HCT116 (cell line): ENCODE results near the gene RNF11. TPM values are rescaled to one million over a fixed set of nuclear protein-coding genes. Genes with fewer than 3 reads are reported as not detected.

Experiments
- ATAC-seq: fragments of 200-7000 bp; cut with Tn5 transposase; 2 replicates; pipeline ENCODE4 v1.9.1; 2020; ENCODE audit warnings: mild to moderate bottlenecking, moderate library complexity
- BruUV-seq: library from RNA; stranded (reverse); fragments of 400-500 nt; replicated peaks from 2 replicates; lab custom pipeline; 2021; lab: Mats Ljungman, UMichigan
- CTCF ChIA-PET: fragments of 300-600 bp; sonication (Branson Sonifier 250); formaldehyde crosslinking; loops from one replicate; lab custom pipeline; 2021; ENCODE audit warnings: antibody characterized with exemption; lab: Charles Lee
- POLR2A ChIA-PET: fragments of 300-600, 350-600 bp; sonication (Branson Sonifier 250); formaldehyde crosslinking; loops from one replicate; lab custom pipeline; 2021; ENCODE audit warnings: antibody characterized with exemption; lab: Charles Lee
- RAD21 ChIA-PET, 2 experiments: fragments of 300-600 bp; sonication (Branson Sonifier 250); formaldehyde crosslinking; loops; one replicate each; lab custom pipeline; 2023; ENCODE audit warnings: low total read pairs in 2 of 2; ENCODE audit not compliant: uncharacterized antibody in 2 of 2, unreplicated experiment in 2 of 2, low non-redundant PET in 1 of 2; lab: Charles Lee
- DNase-seq: peaks from one replicate; pipeline ENCODE4 v3.0.0-alpha.2; 2010; ENCODE audit warnings: low read depth, low spot score
- H2AFZ ChIP-seq: fragments of 200-600 bp; shearing (Covaris generic), sonication (generic); 2 replicates; pipeline ENCODE4 v1.6.1; 2017; ENCODE audit warnings: low read depth, mixed run types, mixed read lengths, antibody characterized with exemption, low read length; ENCODE audit not compliant: poor library complexity, severe bottlenecking
- H3K27ac ChIP-seq: 2 replicates; pipeline ENCODE4 v1.5.1; 2012; ENCODE audit warnings: low read depth, low read length
- H3K27me3 ChIP-seq: fragments of 200-600 bp; sonication (generic); 2 replicates; pipeline ENCODE4 v1.6.1; 2016; ENCODE audit warnings: mixed run types, low read length, mixed read lengths; ENCODE audit not compliant: insufficient read depth
- H3K36me3 ChIP-seq, 2 experiments: fragments of 200-500 bp in 1 of 2; fragments of 200-600 bp in 1 of 2; sonication (Bioruptor generic) in 1 of 2; sonication (generic) in 1 of 2; 2 replicates each; pipeline versions ENCODE4 v1.5.1 to v1.6.1; 2014 to 2016; ENCODE audit warnings: low read length in 2 of 2, inconsistent platforms in 1 of 2, mixed read lengths in 1 of 2, mixed run types in 1 of 2; ENCODE audit not compliant: insufficient read depth in 2 of 2, control insufficient read depth in 1 of 2
- H3K4me1 ChIP-seq, 2 experiments: fragments of 200-600 bp in 1 of 2; sonication (generic) in 1 of 2; 2 replicates each; pipeline versions ENCODE4 v1.5.1 to v1.6.1; 2012 to 2017; ENCODE audit warnings: low read length in 2 of 2, inconsistent platforms in 1 of 2, mild to moderate bottlenecking in 1 of 2, mixed read lengths in 1 of 2, mixed run types in 1 of 2, moderate library complexity in 1 of 2; ENCODE audit not compliant: insufficient read depth in 2 of 2, control insufficient read depth in 1 of 2
- H3K4me2 ChIP-seq: fragments of 200-600 bp; sonication (generic); 2 replicates; pipeline ENCODE4 v1.6.1; 2017; ENCODE audit warnings: mixed run types, low read length, mixed read lengths
- H3K4me3 ChIP-seq, 2 experiments: fragments of 200-600 bp in 1 of 2; sonication (generic) in 1 of 2; replicated peaks in 1 of 2; 2 replicates each; pipeline ENCODE4 v1.5.1; 2011 to 2016; ENCODE audit warnings: low read length in 2 of 2, control low read depth in 1 of 2, low read depth in 1 of 2, mild to moderate bottlenecking in 1 of 2, mixed read lengths in 1 of 2, mixed run types in 1 of 2
- H3K79me2 ChIP-seq: fragments of 200-600 bp; sonication (generic); 2 replicates; pipeline ENCODE4 v1.6.1; 2017; ENCODE audit warnings: mild to moderate bottlenecking, mixed run types, low read length, moderate library complexity, mixed read lengths; ENCODE audit not compliant: insufficient read depth
- H3K9ac ChIP-seq: fragments of 200-600 bp; sonication (generic); 2 replicates; pipeline ENCODE4 v1.6.1; 2016; ENCODE audit warnings: low read length, mixed read lengths
- H3K9me2 ChIP-seq: fragments of 200-600 bp; sonication (generic), shearing (Covaris generic); 2 replicates; pipeline ENCODE4 v1.6.1; 2017; ENCODE audit warnings: mixed run types, mild to moderate bottlenecking, moderate library complexity; ENCODE audit not compliant: insufficient read depth
- H3K9me3 ChIP-seq, 2 experiments: fragments of 200-500 bp in 1 of 2; fragments of 200-600 bp in 1 of 2; sonication (Bioruptor generic) in 1 of 2; sonication (generic) in 1 of 2; 2 replicates each; pipeline ENCODE4 v1.6.1; 2014 to 2017; ENCODE audit warnings: low read length in 2 of 2, mixed read lengths in 2 of 2, inconsistent platforms in 1 of 2, low read depth in 1 of 2, mild to moderate bottlenecking in 1 of 2, mixed run types in 1 of 2, moderate library complexity in 1 of 2; ENCODE audit not compliant: control insufficient read depth in 1 of 2, insufficient read depth in 1 of 2
- H4K20me1 ChIP-seq: fragments of 200-600 bp; sonication (generic), shearing (Covaris generic); 2 replicates; pipeline ENCODE4 v1.6.1; 2017; ENCODE audit warnings: mixed run types, mild to moderate bottlenecking, moderate library complexity; ENCODE audit not compliant: insufficient read depth
- CBX3 ChIP-seq: IDR thresholded peaks from 2 replicates; pipeline ENCODE4 v1.6.1; 2012; ENCODE audit warnings: low read depth
- EZH2 ChIP-seq: fragments of 200-600 bp; sonication (generic); IDR thresholded peaks from 2 replicates; pipeline ENCODE4 v1.6.1; 2017; ENCODE audit warnings: antibody characterized with exemption, mixed run types
- JUND ChIP-seq: IDR thresholded peaks from 2 replicates; pipeline ENCODE4 v1.6.1; 2012
- MAX ChIP-seq: IDR thresholded peaks from 2 replicates; pipeline ENCODE4 v1.6.1; 2012
- RAD21 ChIP-seq: IDR thresholded peaks from 2 replicates; pipeline ENCODE4 v1.6.1; 2012; ENCODE audit warnings: low read depth, mild to moderate bottlenecking
- SRF ChIP-seq: IDR thresholded peaks from 2 replicates; pipeline ENCODE4 v1.6.1; 2012; ENCODE audit warnings: low read depth
- TCF7L2 ChIP-seq: IDR thresholded peaks from 2 replicates; pipeline ENCODE4 v1.7.0; 2011; ENCODE audit warnings: borderline replicate concordance, inconsistent platforms; ENCODE audit not compliant: insufficient read depth, insufficient read length; ENCODE audit errors: extremely low read depth
- ZNF274 ChIP-seq: fragments of 200-500 bp; sonication (Bioruptor generic); IDR thresholded peaks from 2 replicates; pipeline ENCODE4 v1.6.1; 2014; ENCODE audit warnings: mild to moderate bottlenecking, low read depth, low read length, inconsistent platforms
- intact Hi-C: fragments of 100-400 bp; cut with micrococcal nuclease; formaldehyde crosslinking; loops from 2 replicates; pipeline ENCODE4 v1.10.0; 2022
- total RNA-seq: library from RNA; stranded (reverse); gene quantifications from one replicate; pipeline ENCODE4 v1.2.1, GENCODE V29; 2021; ENCODE audit not compliant: unreplicated experiment

RNF11 gene
- total RNA-seq, 1 experiment from 2014 or later = 60.9 TPM

DNA sequence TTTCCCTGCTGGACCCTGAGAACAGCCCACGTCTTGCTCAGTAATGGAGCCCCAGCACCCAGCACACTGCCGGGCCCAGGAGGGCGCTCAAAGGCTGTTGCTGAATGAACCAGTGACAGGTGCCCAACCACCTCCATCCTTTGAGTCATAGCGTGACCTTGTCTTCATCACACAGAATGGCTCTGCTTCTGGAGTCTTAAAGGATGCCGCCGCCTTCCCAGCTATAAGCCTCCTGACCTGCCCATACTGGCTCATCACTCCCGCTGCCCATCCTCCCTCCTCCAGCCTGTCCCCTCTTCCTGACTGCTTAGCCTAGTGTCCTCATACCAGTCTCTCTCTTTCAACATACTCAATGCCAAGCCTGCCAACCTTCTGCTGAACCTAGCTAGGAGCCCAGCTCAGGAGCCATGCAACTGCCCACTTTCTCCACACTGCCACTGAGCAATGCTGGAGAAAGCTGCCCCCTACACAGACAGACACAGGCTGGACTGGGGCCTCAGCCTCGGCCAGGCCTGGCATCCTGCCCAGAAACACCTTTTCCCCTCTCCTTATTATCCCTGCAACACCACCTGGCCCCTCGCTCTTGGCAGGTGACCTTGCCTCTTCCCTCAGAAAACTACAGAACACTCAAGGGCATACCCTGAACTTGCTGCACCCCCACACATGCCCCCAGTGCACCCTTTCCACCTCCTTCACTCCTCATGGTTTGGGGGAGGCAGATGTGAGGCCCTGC, 80.2 kb downstream of the RNF11 start:
- Histone ChIP-seq H3K27ac (no peak overlapping the region), H3K4me1 (peaks cover 14 to 24% of the 10 kb centered on the region in 2 experiments), H3K9ac (no peak overlapping the region), H3K9me2 (no peaks in the 10 kb centered on the region), H3K79me2 (no peaks in the 10 kb centered on the region), H3K4me2 (no peak overlapping the region), H3K4me3 (no peak overlapping the region), H3K27me3 (no peaks in the 10 kb centered on the region), H4K20me1 (no peaks in the 10 kb centered on the region), H3K9me3 (no peaks in the 10 kb centered on the region), H2AFZ (no peak overlapping the region), H3K36me3 (no peaks in the 10 kb centered on the region)
- ChIA-PET RAD21 (no interaction called here), CTCF (interaction anchor here (1.0 kb wide), 1 partner anchor 219 kb away, joined by 3 read pairs; no protein-coding TSS in a partner anchor), POLR2A (no interaction called here)
- intact Hi-C loops = no loop called here
- ATAC-seq (no peak), DNase-seq (no peak)
- BruUV-seq = no TSS peak
- TF ChIP-seq TCF7L2 (peak; percentile 91), RAD21 (peak; percentile 41; the same call in 1 of the 2 replicates), MAX (no peak)

GRCh38 chr1:51316846-51317120, 80.7 kb downstream of the RNF11 start:
- DNase-seq = no peak
- Histone ChIP-seq H3K9ac (no peak overlapping the region), H3K4me3 (no peak overlapping the region), H3K27ac (no peak overlapping the region), H3K27me3 (no peaks in the 10 kb centered on the region), H3K4me2 (no peak overlapping the region), H3K9me3 (no peaks in the 10 kb centered on the region), H3K4me1 (peaks cover 14 to 24% of the 10 kb centered on the region in 2 experiments), H2AFZ (no peak overlapping the region), H4K20me1 (no peaks in the 10 kb centered on the region), H3K36me3 (no peaks in the 10 kb centered on the region), H3K79me2 (no peaks in the 10 kb centered on the region), H3K9me2 (no peaks in the 10 kb centered on the region)
- RAD21 ChIA-PET = no interaction called here
- POLR2A ChIA-PET = no interaction called here
- intact Hi-C loops = no loop called here
- no TSS peak for BruUV-seq
- ATAC-seq = no peak
- CTCF ChIA-PET = interaction anchor here (1.0 kb wide), 1 partner anchor 219 kb away, joined by 3 read pairs; no protein-coding TSS in a partner anchor
- TF ChIP-seq SRF (no peak), JUND (no peak), EZH2 (no peak), ZNF274 (no peak), CBX3 (no peak)
